ENCODE results near the gene ZNF221.

GRCh38 chr19:43956827-43957226 lies 5.8 kb downstream of the ZNF221 start:
- TF ChIP-seq CTCF (IDR thresholded peaks at IDR 0.05 in 8 of 11, conservative IDR thresholded peaks at IDR 0.05 in 3 of 11) (no peak), POLR2AphosphoS5 (IDR thresholded peaks at IDR 0.05) (no peak)

Data from spleen (tissue), 7 donors.